HepG2 (cell line): ENCODE measurements around the gene FAT1. TPM values are rescaled to one million over a fixed set of nuclear protein-coding genes. Genes with fewer than 3 reads are reported as not detected.

Experiments
- CCAR2 ChIP-seq: fragments of 200-400 bp; formaldehyde crosslinking; optimal IDR thresholded peaks from 2 replicates; pipeline ENCODE3; 2018; ENCODE audit warnings: low read depth, mild to moderate bottlenecking, low read length, moderate library complexity
- GTF3A ChIP-seq: sonication (generic); formaldehyde crosslinking; conservative IDR thresholded peaks from 2 replicates; pipeline ENCODE4 v1.4.0; 2020; ENCODE audit warnings: mild to moderate bottlenecking, missing genetic modification reagents
- HMGXB4 ChIP-seq, 2 experiments: sonication (generic) in 1 of 2; formaldehyde crosslinking in 1 of 2; IDR thresholded peaks; 2 replicates each; pipeline versions ENCODE4 v1.4.0 to v1.6.1; 2018 to 2020; ENCODE audit warnings: missing genetic modification reagents in 2 of 2, borderline replicate concordance in 1 of 2, low read depth in 1 of 2, mild to moderate bottlenecking in 1 of 2, missing biosample characterization in 1 of 2
- JUN ChIP-seq: sonication (generic); formaldehyde crosslinking; IDR thresholded peaks from 2 replicates; pipeline ENCODE4 v1.4.0; 2020; ENCODE audit warnings: mild to moderate bottlenecking, missing genetic modification reagents
- KLF16 ChIP-seq, 2 experiments: sonication (generic) in 1 of 2; formaldehyde crosslinking in 1 of 2; IDR thresholded peaks; 2 replicates each; pipeline versions ENCODE4 v1.6.1 to v1.8.0; 2016 to 2023; ENCODE audit warnings: missing genetic modification reagents in 2 of 2, missing compliant biosample characterization in 1 of 2
- MAZ ChIP-seq, 2 experiments: sonication (generic) in 1 of 2; formaldehyde crosslinking in 1 of 2; IDR thresholded peaks; 2 replicates each; pipeline versions ENCODE4 v1.5.0 to v1.6.1; 2012 to 2020; ENCODE audit warnings: low read depth in 2 of 2, mild to moderate bottlenecking in 2 of 2, borderline replicate concordance in 1 of 2, improper control_type of control experiment in 1 of 2, low read length in 1 of 2, missing genetic modification reagents in 1 of 2, moderate library complexity in 1 of 2
- MNT ChIP-seq: fragments of 450-650 bp; IDR thresholded peaks from 2 replicates; pipeline ENCODE4 v1.6.1; 2016
- MXD3 ChIP-seq: IDR thresholded peaks from 2 replicates; pipeline ENCODE4 v1.6.1; 2016; ENCODE audit warnings: mild to moderate bottlenecking, missing biosample characterization, missing genetic modification reagents
- NPAS2 ChIP-seq: sonication (generic); formaldehyde crosslinking; IDR thresholded peaks from 2 replicates; pipeline ENCODE4 v1.8.0; 2022; ENCODE audit warnings: mild to moderate bottlenecking, missing genetic modification reagents, borderline replicate concordance
- NR0B2 ChIP-seq: sonication (generic); formaldehyde crosslinking; IDR thresholded peaks from 2 replicates; pipeline ENCODE4 v1.4.0; 2020; ENCODE audit warnings: mild to moderate bottlenecking, missing genetic modification reagents
- PRDM4 ChIP-seq: sonication (generic); formaldehyde crosslinking; IDR thresholded peaks from 2 replicates; pipeline ENCODE4 v1.9.0; 2021; ENCODE audit warnings: missing genetic modification reagents, borderline replicate concordance
- RBM22 ChIP-seq: fragments of 200-400 bp; formaldehyde crosslinking; optimal IDR thresholded peaks from 2 replicates; pipeline ENCODE3; 2017; ENCODE audit warnings: mild to moderate bottlenecking, low read length, moderate library complexity
- RFX1 ChIP-seq: fragments of 450-650 bp; IDR thresholded peaks from 2 replicates; pipeline ENCODE4 v1.6.1; 2017
- TEAD3 ChIP-seq: optimal IDR thresholded peaks from 2 replicates; pipeline ENCODE3; 2016; ENCODE audit warnings: borderline replicate concordance
- TIGD3 ChIP-seq: sonication (generic); formaldehyde crosslinking; IDR thresholded peaks from 2 replicates; pipeline ENCODE4 v1.5.1; 2020; ENCODE audit warnings: mild to moderate bottlenecking, missing genetic modification reagents, borderline replicate concordance
- ZKSCAN5 ChIP-seq: sonication (generic); formaldehyde crosslinking; IDR thresholded peaks from 2 replicates; pipeline ENCODE4 v1.5.1; 2020; ENCODE audit warnings: mild to moderate bottlenecking, missing genetic modification reagents
- ZNF746 ChIP-seq: sonication (generic); formaldehyde crosslinking; IDR thresholded peaks from 2 replicates; pipeline ENCODE4 v1.8.0; 2022; ENCODE audit warnings: mild to moderate bottlenecking, missing genetic modification reagents
- ZNF747 ChIP-seq: sonication (generic); formaldehyde crosslinking; IDR thresholded peaks from 2 replicates; pipeline ENCODE4 v1.8.1; 2023; ENCODE audit warnings: missing genetic modification reagents, mild to moderate bottlenecking, borderline replicate concordance
- ZNF772 ChIP-seq: sonication (generic); formaldehyde crosslinking; IDR thresholded peaks from 2 replicates; pipeline ENCODE4 v1.5.0; 2020; ENCODE audit warnings: mild to moderate bottlenecking, missing genetic modification reagents
- ZSCAN22 ChIP-seq: sonication (generic); formaldehyde crosslinking; IDR thresholded peaks from 2 replicates; pipeline ENCODE4 v1.4.0; 2020; ENCODE audit warnings: mild to moderate bottlenecking, missing genetic modification reagents
- polyA plus RNA-seq, 8 experiments: library from polyadenylated mRNA; depleted of rRNA in 3 of 8; stranded (reverse) in 7 of 8; unstranded in 1 of 8; fragments of >200 nt; fragmentation: Illumina TruSeq in 4 of 8; extraction: Trizol in 4 of 8; gene quantifications; 2 replicates each; pipeline versions ENCODE4 v1.2.1 to v1.2.3, GENCODE V29; 2011 to 2016; ENCODE audit warnings: low read depth in 4 of 8, missing spikeins in 1 of 8, mixed read lengths in 1 of 8; ENCODE audit not compliant: insufficient read depth in 1 of 8
- total RNA-seq, 5 experiments: library from RNA; depleted of rRNA; stranded (reverse); fragments of >200 nt; fragmentation: Illumina TruSeq; extraction: Trizol; gene quantifications; 2 replicates each; pipeline ENCODE4 v1.2.3, GENCODE V29; 2016; ENCODE audit warnings: low read depth in 1 of 5

The FAT1 gene
- total and polyA plus RNA-seq, 2 of the 13 experiments (the other 11 are each of a cell fraction or from before 2014, with no cell fraction given) = 185 to 216 TPM

DNA sequence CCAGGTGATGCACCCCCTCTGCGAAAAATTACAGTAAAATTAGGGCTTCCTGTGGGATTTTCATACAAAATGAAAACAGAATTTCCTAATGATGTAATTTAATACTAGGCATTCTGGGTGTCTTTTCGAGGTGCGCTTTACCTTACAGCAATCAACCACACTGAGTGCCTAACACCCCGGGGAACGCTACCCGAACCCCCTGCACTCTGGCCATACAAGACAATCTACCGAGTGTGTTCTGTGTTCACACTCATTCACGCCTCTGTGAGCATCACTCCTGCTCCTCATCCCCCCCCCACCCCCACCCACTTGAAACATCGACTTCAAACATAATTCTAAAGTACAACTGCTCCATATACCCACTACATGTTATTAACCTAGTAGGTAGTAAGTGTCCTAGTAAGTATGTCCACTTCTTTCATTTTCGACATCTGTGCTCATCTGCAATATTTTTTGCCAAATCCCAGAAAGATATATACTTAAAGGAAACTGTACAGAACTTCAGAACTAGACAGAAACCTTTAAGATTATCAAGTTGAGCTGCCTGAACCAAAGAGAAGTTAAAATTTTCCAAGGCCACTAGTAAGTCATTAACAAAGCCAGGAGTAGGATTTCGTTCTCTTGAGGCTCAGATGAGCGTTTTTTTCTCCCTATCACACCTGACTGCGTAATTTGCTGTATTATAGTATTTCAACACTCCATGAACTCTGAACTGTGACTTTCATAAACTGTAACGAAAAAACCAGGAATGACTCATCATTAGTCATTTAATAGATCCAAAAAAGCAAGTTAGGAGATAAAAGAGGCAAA, 80.0 kb downstream of the FAT1 start (continued):
- no peak for TF ChIP-seq HMGXB4 (CRISPR knock-in tag; IDR thresholded peaks at IDR 0.05; ENCODE audit: borderline replicate concordance in 1 of 2, low read depth in 1 of 2)
- TF ChIP-seq JUN (CRISPR knock-in tag) = peak; percentile 84
- no peak for TF ChIP-seq MXD3 (CRISPR knock-in tag)
- TF ChIP-seq ZNF747 (CRISPR knock-in tag) = no peak
- TF ChIP-seq ZKSCAN5 = no peak
- TF ChIP-seq ZNF772 (CRISPR knock-in tag) = no peak
- TF ChIP-seq MAZ (IDR thresholded peaks at IDR 0.05; ENCODE audit: borderline replicate concordance, low read depth, low read length) = no peak
- TF ChIP-seq MAZ (CRISPR knock-in tag; IDR thresholded peaks at IDR 0.05; ENCODE audit: low read depth) = no peak
- no peak for TF ChIP-seq CCAR2
- TF ChIP-seq PRDM4 = no peak
- TF ChIP-seq ZSCAN22 (CRISPR knock-in tag) = no peak
- no peak for TF ChIP-seq NPAS2 (CRISPR knock-in tag)
- peak; percentile 21 for TF ChIP-seq RBM22
- no peak for TF ChIP-seq KLF16 (CRISPR knock-in tag; IDR thresholded peaks at IDR 0.05)
- TF ChIP-seq GTF3A (CRISPR knock-in tag) = no peak
- no peak for TF ChIP-seq ZNF746 (CRISPR knock-in tag)
- no peak for TF ChIP-seq MNT
- no peak for TF ChIP-seq TIGD3 (CRISPR knock-in tag)
- TF ChIP-seq RFX1 = no peak
- no peak for TF ChIP-seq TEAD3 (CRISPR knock-in tag)
- TF ChIP-seq NR0B2 (CRISPR knock-in tag) = no peak
